Activated naive CD8-positive, alpha-beta T cell treated with anti-CD3 and anti-CD28 coated beads, Interleukin-2, amount 50 U/mL, for 16 hours (primary cell): ENCODE measurements around the gene DYRK4.
A peak's percentile ranks its signal among the peaks of the same experiment; 100 is the strongest.
"Not testable (repeated sequence)": the region's sequence is repeated elsewhere in the genome, so short reads cannot be mapped to it uniquely, and the experiment has no call there.

Experiments
- DNase-seq: peaks from one replicate; pipeline ENCODE4 v3.0.0-alpha.2; 2020; ENCODE audit warnings: low read depth, low spot score

DYRK4 gene, protein sequence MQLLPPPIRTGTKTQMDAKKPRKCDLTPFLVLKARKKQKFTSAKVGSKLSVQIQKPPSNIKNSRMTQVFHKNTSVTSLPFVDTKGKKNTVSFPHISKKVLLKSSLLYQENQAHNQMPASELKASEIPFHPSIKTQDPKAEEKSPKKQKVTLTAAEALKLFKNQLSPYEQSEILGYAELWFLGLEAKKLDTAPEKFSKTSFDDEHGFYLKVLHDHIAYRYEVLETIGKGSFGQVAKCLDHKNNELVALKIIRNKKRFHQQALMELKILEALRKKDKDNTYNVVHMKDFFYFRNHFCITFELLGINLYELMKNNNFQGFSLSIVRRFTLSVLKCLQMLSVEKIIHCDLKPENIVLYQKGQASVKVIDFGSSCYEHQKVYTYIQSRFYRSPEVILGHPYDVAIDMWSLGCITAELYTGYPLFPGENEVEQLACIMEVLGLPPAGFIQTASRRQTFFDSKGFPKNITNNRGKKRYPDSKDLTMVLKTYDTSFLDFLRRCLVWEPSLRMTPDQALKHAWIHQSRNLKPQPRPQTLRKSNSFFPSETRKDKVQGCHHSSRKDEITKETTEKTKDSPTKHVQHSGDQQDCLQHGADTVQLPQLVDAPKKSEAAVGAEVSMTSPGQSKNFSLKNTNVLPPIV

GRCh38 chr12:4562034-4562657, at the start of gene DYRK4:
DYRK4 (plus strand) TSS chr12:4562208; CDS start chr12:4562246, 38 bp downstream.
- no peak for DNase-seq

- DNase-seq, result no peak
These were observed 43.8 kb upstream of the DYRK4 start for GRCh38 chr12:4518106-4518728.

GRCh38 chr12:4523443-4523842, 38.6 kb upstream of the DYRK4 start:
- DNase-seq, result not testable (repeated sequence)

DNA sequence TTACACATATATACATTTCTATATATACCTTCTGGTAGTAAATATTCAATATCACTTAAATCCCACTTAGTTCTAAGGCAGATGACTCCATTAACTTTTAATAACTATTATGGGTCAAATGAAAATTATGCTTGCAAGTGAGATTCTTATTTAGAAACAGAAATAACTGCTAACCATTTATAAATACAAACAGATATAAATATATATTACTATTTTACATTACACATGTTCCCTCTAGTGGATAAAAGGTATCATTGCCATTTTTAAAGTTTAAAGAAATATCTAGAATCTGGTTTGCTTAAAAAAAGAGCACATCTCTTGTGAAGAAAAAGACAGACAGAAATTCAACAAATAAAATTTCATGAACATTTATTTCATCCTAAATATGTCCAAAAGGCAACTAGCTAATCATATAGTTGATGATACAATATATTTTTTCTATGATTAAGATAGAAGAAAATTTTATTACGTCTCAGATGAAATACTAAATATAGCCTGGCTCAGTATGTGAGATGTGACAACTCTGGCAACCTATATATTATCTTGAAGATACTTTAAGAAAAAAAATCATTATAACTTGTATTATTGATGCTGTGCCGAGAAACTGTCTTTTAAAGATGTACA, 35.0 kb upstream of the DYRK4 start:
- DNase-seq, result no peak

DNA sequence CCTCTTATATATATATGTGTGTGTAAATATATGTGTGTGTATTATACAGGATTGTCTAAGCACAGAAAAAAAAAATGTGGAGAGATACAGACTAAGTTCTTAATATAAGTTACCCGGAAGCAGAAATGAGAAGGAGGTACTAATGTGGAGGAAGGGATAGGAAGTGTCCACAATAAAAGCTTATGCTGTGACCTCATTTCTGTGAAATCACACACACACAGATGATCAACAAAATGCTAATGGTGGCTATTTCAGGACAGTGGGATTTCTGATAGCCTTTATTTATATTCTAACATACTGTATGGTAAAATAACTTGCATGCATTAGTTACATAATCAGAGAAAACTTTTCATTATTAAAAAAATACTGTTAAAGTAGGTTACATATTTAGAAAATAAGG, 31.8 kb upstream of the DYRK4 start:
- DNase-seq, result no peak

- no peak for DNase-seq
These were observed 30.9 kb upstream of the DYRK4 start for GRCh38 chr12:4530982-4531586.

GRCh38 chr12:4535092-4535491, 26.9 kb upstream of the DYRK4 start:
- DNase-seq, result no peak

DNA sequence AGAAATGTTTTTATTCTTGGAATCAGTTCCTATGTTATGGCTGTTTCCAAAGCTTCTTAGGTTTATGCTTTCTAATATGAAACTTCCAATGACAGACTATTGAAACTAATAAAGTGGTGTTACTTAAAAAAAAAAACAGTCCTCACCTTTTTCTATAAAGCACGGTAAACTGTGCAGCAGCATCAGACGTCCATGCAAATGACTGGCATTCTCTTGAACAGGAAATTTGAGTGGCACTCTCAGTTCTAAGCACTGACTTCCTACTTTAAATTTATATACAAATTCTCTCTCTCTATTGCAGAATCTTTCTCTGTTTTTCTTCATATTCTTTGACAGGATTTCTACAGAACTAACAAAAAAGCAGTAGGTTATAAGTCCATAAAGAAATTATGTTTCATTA, 26.1 kb upstream of the DYRK4 start:
- no peak for DNase-seq

DNA sequence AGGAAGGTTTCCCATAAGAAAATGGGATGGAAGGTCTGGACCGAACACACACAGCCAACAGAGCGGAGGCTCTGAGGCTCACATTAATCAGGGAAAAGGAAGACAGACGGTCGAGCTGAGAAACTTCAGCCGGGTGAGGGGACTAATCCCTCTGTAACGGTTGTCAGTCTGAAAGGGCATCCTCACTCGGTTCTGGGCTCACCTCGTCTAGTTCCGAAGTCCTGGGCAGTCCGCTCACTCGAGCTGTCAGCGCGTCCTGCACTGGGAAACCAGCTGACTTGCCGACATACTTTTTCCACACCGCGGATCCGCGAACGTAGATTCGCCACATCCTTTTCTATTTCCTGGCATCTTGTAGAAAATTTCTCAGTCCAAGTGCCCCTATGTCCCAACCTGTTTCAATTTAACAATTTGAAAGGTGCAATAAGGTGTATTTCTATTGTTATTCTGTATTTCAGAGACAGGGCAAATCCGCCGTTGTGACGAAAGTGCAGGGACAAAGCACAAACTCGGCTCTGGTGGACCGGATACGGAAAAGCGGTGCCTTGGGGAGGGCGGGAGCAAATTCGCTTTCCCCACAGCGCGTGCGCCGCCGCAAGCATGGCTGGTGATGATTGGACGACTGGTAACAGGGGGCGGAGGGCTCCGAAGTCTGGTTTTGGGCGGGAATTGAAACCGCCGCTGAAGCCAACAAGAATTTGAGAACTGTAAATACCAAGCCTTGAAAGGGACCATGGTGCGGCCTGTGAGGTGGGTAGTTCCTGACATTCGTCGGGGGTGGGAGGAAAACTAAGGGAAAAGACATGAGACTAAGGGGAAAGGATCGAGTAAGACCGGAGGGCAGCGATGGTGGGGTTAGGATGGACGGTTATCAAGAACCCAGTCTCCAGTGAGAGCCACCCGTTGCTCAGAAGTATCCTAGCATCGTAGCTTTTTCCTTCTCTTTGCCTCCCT, 23.5 kb upstream of the DYRK4 start, which contains the start of gene RAD51AP1:
Gene RAD51AP1, plus strand, starts transcription at position 684 of the 954 bp plus-strand sequence. Its CDS starts 50 bp downstream, at position 734.
- DNase-seq, result peak; percentile 89

DNA sequence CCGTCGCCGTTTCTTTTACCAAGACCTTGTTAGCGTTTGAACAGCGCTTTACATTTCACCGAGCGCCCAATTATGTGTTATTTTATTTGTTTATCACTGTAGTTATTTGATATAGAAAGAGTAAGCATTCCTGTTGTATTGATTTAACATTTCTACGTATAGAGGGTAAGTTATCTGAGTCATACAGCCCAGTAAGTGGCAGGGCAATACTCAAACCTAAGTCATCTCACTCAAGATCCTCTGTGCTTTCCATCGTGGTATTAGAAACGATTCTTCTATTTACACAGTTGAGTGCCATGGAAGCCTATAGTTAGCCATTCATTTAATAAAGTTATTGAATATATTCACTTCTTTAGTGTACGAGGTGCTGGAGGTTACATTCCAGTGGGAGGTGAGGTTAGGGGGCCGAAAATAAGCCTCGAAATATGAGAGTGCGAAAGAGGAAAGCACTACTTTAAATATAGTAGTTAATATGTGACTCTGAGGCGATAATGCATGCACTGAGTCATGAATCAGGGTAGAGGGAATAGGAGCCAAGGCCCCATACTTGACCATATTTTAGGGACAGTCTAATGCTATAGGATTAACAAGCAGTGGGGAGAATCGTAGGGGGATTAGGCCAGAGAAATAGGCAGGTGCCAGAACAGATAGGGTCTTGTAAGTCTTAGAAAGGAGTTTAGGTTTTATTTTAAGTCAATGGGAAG, 22.7 kb upstream of the DYRK4 start:
- no peak for DNase-seq

- no peak for DNase-seq
These were observed 21.8 kb upstream of the DYRK4 start for GRCh38 chr12:4540170-4540569.

GRCh38 chr12:4540638-4541037, 21.4 kb upstream of the DYRK4 start:
- no peak for DNase-seq

- no peak for DNase-seq
These were observed 16.8 kb upstream of the DYRK4 start for GRCh38 chr12:4545195-4545594.

DNA sequence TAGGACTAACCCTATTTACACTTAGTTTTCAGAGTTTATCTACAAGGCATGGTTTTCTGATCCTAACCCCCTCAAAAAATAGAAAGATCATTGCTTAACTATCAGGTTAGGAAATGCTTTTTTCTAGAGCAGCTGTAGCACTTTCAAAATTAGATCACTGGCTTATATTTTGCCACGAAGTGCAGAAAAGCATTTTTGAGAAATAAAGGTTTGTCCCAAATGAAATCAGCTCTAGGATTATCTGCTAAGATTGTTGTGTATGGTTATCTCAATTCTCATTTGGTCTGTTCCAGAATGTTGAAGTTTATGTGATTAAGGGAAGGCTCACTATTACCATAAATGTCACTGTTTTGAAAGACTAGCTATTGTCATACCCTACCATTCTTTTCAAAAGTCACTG, 9.8 kb upstream of the DYRK4 start:
- no peak for DNase-seq

DNA sequence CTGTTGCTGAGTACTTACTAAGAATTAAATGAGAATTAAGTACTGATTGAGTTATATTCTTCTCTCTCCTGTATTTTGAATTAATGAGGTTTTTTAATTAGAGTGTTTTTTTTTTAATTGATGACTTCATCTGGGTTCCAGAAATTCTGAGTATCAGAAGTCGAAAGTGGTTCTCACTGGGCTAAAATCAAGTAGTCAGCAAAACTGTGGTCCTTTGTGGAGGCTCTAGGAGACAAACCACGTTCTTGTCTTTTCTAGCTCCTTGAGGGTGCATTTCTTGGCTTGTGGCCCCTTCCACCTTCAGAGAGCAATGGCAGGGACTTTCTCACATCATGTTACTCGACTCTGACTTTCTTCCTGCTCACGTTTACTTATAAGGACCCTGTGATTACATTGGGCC, 8.1 kb upstream of the DYRK4 start:
- no peak for DNase-seq

- DNase-seq, result no peak
These were observed 6.2 kb upstream of the DYRK4 start for GRCh38 chr12:4555804-4556203.

DNA sequence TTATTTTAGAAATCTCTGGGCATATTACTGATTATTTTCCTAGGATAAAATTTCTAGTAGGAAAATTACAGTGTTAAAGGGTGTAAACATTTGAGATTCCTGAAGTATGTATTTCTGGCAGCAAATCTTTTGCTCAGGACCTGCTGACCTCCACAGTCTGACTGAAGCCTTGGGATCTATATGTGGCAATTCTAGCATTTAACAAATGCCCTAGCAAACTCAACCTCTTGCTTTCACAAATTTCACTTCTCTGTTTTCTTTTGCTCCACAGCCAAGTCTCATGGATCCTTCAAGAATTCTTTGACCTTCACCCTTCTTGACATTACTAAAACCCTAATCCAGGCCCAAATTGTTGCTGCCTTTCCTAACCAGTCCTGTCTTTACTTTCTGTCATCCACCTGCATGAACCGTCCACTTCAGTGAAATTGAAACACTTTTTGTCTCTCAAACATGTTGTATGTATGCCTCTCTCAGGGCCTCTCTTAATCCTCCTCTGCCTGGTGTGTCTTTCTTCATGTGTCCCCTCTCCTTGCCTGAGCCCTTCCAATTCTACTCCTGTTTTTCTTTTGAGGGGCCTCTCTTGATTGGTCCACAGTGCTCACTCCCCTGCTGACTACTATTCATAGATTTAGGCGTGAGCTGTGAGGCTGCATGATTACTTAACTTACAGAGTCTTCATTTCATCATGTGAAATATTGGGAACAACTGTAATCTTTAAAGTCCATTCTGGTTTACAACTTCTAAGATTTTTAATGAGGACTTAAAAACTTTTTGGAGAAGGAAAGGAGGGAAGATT, 5.1 kb upstream of the DYRK4 start:
- DNase-seq, result no peak

GRCh38 chr12:4557586-4557985, 4.4 kb upstream of the DYRK4 start:
- no peak for DNase-seq

GRCh38 chr12:4558171-4558570, 3.8 kb upstream of the DYRK4 start:
- DNase-seq, result no peak
